ENCODE data around the gene GRAP.

DNA sequence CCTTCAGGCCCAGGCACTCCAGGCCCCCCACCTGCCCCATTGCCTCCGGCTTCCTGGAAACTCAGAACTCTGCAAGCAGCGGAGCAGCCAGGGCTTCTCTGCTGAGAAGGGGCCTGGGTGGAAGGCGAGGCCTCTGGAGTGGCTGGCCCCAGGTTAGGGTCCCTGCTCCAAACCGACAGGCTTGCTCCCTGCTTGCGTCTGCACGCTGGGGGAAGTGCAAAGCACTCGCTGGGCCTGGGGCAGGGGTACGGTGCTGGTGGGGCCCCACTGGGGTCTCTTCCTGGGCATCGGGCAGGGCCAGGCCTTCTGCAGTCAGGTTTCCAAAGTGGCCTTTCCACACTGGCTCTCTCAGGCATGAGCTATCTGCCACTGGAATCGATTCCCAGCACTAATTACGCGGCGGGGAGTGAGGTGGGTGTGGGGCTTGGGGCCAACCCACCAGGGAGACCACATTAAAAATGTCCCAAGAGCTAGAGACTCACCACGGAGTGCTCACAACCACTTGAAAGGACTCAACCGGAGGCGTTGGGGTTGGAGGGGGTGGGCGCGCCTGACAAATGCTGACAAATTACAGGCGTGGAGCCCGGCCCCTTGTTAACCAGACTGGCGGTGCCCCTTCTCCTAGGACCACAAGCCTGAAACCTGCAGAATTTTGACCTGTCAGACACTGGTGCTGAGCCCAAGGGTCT lies 60.1 kb downstream of the GRAP start:
- TF ChIP-seq POLR2A (IDR thresholded peaks at IDR 0.05; ENCODE audit: low read length) (no peak), GATA1 (IDR thresholded peaks at IDR 0.05; ENCODE audit: low read depth, low read length) (no peak)

Data from erythroblast (primary cell).